OCI-LY7 (cell line): ENCODE measurements around the gene RAD51B. TPM values are rescaled to one million over a fixed set of nuclear protein-coding genes. Genes with fewer than 3 reads are reported as not detected.

Source experiments
- BruUV-seq: library from RNA; stranded (reverse); fragments of 400-500 nt; replicated peaks from 2 replicates; lab custom pipeline; 2021; lab: Mats Ljungman, UMichigan
- CTCF ChIA-PET: fragments of 300-600 bp; sonication (Branson Sonifier 250); formaldehyde crosslinking; loops from one replicate; lab custom pipeline; 2022; ENCODE audit warnings: antibody characterized with exemption; ENCODE audit not compliant: unreplicated experiment; lab: Charles Lee
- POLR2A ChIA-PET: fragments of 300-600 bp; sonication (Branson Sonifier 250); formaldehyde crosslinking; loops from one replicate; lab custom pipeline; 2022; ENCODE audit warnings: antibody characterized with exemption; lab: Charles Lee
- DNase-seq: peaks from one replicate; pipeline ENCODE4 v3.0.0-alpha.2; 2015; ENCODE audit warnings: low spot score
- H2AFZ ChIP-seq: fragments of 200-600 bp; sonication (generic), shearing (Covaris generic); 2 replicates; pipeline ENCODE4 v1.6.1; 2014; ENCODE audit warnings: mild to moderate bottlenecking, antibody characterized with exemption, low read length, moderate library complexity
- H3K27ac ChIP-seq: fragments of 200-600 bp; sonication (generic); 2 replicates; pipeline ENCODE4 v1.5.1; 2014; ENCODE audit warnings: mixed run types, low read depth, mild to moderate bottlenecking, moderate library complexity, low read length, inconsistent platforms; ENCODE audit not compliant: poor library complexity, severe bottlenecking
- H3K36me3 ChIP-seq: fragments of 200-600 bp; sonication (generic); 2 replicates; pipeline ENCODE4 v1.6.1; 2014; ENCODE audit warnings: mild to moderate bottlenecking, antibody characterized with exemption, low read length, moderate library complexity, mixed read lengths; ENCODE audit not compliant: insufficient read depth
- H3K4me1 ChIP-seq: fragments of 200-600 bp; sonication (generic); 2 replicates; pipeline ENCODE4 v1.5.1; 2014; ENCODE audit warnings: mild to moderate bottlenecking, low read length; ENCODE audit not compliant: insufficient read depth, poor library complexity, severe bottlenecking
- H3K4me2 ChIP-seq: fragments of 200-600 bp; sonication (generic); 2 replicates; pipeline ENCODE4 v1.6.1; 2014; ENCODE audit warnings: mild to moderate bottlenecking, low read length
- H3K4me3 ChIP-seq: fragments of 200-600 bp; sonication (generic); 2 replicates; pipeline ENCODE4 v1.5.1; 2014; ENCODE audit warnings: mild to moderate bottlenecking, low read depth, low read length; ENCODE audit not compliant: poor library complexity, severe bottlenecking
- H3K79me2 ChIP-seq: fragments of 200-600 bp; sonication (generic); 2 replicates; pipeline ENCODE4 v1.6.1; 2016; ENCODE audit warnings: low read depth, mild to moderate bottlenecking, low read length, moderate library complexity, mixed read lengths; ENCODE audit not compliant: insufficient read depth
- H3K9me2 ChIP-seq: fragments of 200-600 bp; sonication (generic); 2 replicates; pipeline ENCODE4 v1.6.1; 2016; ENCODE audit warnings: mild to moderate bottlenecking, low read length, mixed read lengths; ENCODE audit not compliant: insufficient read depth
- H3K9me3 ChIP-seq: fragments of 200-600 bp; sonication (generic); 2 replicates; pipeline ENCODE4 v1.6.1; 2014; ENCODE audit warnings: mild to moderate bottlenecking, mixed run types, low read length, mixed read lengths
- H4K20me1 ChIP-seq: fragments of 200-600 bp; sonication (generic); 2 replicates; pipeline ENCODE4 v1.6.1; 2014; ENCODE audit warnings: mild to moderate bottlenecking, antibody characterized with exemption, low read length, moderate library complexity, mixed read lengths; ENCODE audit not compliant: insufficient read depth
- EZH2phosphoT487 ChIP-seq: fragments of 200-600 bp; sonication (generic); IDR thresholded peaks from 2 replicates; pipeline ENCODE4 v1.6.1; 2018; ENCODE audit warnings: low read depth, borderline replicate concordance, mild to moderate bottlenecking, mixed run types, antibody characterized with exemption, low read length, moderate library complexity, mixed read lengths
- intact Hi-C: fragments of 100-400 bp; cut with micrococcal nuclease; formaldehyde crosslinking; loops from one replicate; pipeline ENCODE4 v1.10.0; 2022; ENCODE audit not compliant: unreplicated experiment
- total RNA-seq, 2 experiments: library from RNA; depleted of rRNA in 1 of 2; stranded (reverse); fragments of >200 nt in 1 of 2; shearing (Covaris generic) in 1 of 2; gene quantifications; 2 replicates each; pipeline ENCODE4 v1.2.3, GENCODE V29; 2014 to 2022
- TF ChIP-seq, protein P1 (sequence below): fragments of 200-600 bp; sonication (generic); conservative IDR thresholded peaks from 2 replicates; pipeline ENCODE4 v1.5.1; 2014; ENCODE audit warnings: mild to moderate bottlenecking, antibody characterized with exemption, low read length, moderate library complexity, mixed read lengths

The RAD51B gene
- total RNA-seq, 2 experiments from 2014 or later: 41.4 to 89.9 TPM

DNA sequence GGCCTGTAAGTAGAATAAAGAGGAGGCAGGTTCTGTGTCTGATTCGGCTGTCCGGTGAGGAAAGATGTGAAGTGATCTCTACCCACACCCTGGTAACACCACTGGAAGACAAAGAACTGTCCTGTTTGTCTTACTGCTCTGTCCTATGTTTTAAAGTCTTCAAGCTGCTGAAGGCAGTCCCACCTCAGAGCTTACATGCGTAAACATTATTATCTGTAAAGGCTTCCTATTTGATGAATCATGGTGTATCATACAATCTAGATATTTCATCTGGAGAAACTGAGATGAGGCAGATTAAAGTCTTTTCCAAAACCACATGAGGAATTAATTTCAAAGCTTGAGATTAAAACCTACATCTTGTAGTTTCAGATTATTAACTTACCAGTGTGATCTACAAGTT lies 545.6 kb downstream of the RAD51B start:
- POLR2A ChIA-PET: interaction anchor here (0.6 to 1.2 kb wide), 4 partner anchors 9 to 112 kb away, joined by 3 to 4 read pairs (median 3); no protein-coding TSS in a partner anchor
- intact Hi-C loops: no loop called here
- CTCF ChIA-PET: interaction anchor here (0.8 kb wide), 1 partner anchor 58 kb away, joined by 3 read pairs; no protein-coding TSS in a partner anchor
- Histone ChIP-seq H3K4me2 (peak overlapping the region; percentile 11; the same call in 1 of the 2 replicates), H3K36me3 (no peaks in the 10 kb centered on the region), H3K9me3 (no peaks in the 10 kb centered on the region), H3K9me2 (no peaks in the 10 kb centered on the region), H3K27ac (peak overlapping the region; percentile 6), H3K79me2 (no peaks in the 10 kb centered on the region), H4K20me1 (no peaks in the 10 kb centered on the region), H3K4me1 (peaks cover 82% of the 10 kb centered on the region), H2AFZ (peak overlapping the region; percentile 52; the same call in 1 of the 2 replicates), H3K4me3 (no peak overlapping the region)
- no peak for TF ChIP-seq EZH2phosphoT487
- TF ChIP-seq, protein P1, sequence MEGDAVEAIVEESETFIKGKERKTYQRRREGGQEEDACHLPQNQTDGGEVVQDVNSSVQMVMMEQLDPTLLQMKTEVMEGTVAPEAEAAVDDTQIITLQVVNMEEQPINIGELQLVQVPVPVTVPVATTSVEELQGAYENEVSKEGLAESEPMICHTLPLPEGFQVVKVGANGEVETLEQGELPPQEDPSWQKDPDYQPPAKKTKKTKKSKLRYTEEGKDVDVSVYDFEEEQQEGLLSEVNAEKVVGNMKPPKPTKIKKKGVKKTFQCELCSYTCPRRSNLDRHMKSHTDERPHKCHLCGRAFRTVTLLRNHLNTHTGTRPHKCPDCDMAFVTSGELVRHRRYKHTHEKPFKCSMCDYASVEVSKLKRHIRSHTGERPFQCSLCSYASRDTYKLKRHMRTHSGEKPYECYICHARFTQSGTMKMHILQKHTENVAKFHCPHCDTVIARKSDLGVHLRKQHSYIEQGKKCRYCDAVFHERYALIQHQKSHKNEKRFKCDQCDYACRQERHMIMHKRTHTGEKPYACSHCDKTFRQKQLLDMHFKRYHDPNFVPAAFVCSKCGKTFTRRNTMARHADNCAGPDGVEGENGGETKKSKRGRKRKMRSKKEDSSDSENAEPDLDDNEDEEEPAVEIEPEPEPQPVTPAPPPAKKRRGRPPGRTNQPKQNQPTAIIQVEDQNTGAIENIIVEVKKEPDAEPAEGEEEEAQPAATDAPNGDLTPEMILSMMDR: no peak
- no peak for DNase-seq
- BruUV-seq: no TSS peak

DNA sequence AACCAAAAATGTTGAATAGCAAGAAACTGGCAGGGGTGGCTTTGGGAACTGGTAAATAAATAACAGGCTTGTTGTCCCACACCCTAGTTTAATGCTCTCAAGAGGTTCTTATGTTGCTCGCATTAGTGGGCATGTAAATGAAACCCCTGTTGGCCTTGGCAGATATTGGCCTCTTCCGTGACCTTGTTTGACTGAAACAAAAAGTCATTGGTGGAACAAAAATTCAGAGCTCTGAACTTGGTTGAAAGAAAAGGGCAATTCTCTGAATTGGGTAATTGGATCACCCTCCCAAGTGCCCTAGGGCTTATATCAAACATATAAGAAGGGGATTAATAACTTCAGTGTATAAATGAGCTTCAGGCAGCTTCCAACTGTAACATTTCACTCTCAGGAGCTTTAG lies 547.1 kb downstream of the RAD51B start:
- no peak overlapping the region for H3K27ac ChIP-seq

More for the DNA sequence above, 547.1 kb downstream of the RAD51B start:
- no peaks in the 10 kb centered on the region for H3K9me3 ChIP-seq
- no peaks in the 10 kb centered on the region for H3K36me3 ChIP-seq
- H3K4me2 ChIP-seq: no peak overlapping the region
- POLR2A ChIA-PET: interaction anchor here (0.6 to 1.5 kb wide), 5 partner anchors 9 to 900 kb away, joined by 3 to 8 read pairs (median 5); no protein-coding TSS in a partner anchor
- H3K9me2 ChIP-seq: no peaks in the 10 kb centered on the region
- peak overlapping the region; percentile 16; the same call in 1 of the 2 replicates for H2AFZ ChIP-seq
- peaks cover 90% of the 10 kb centered on the region for H3K4me1 ChIP-seq
- BruUV-seq: no TSS peak
- no peak for DNase-seq
- intact Hi-C loops: no loop called here
- no peak overlapping the region for H3K4me3 ChIP-seq
- CTCF ChIA-PET: interaction anchor here (0.5 kb wide), 1 partner anchor 322 kb away, joined by 3 read pairs; no protein-coding TSS in a partner anchor
- no peaks in the 10 kb centered on the region for H4K20me1 ChIP-seq
- no peak for TF ChIP-seq EZH2phosphoT487
- TF ChIP-seq, protein P1: no peak
- no peaks in the 10 kb centered on the region for H3K79me2 ChIP-seq
